ENCODE measurements around the gene ZC3H18.

GRCh38 chr16:88616736-88617135, 46.5 kb downstream of the ZC3H18 start:
- no peak for TF ChIP-seq EZH2 (IDR thresholded peaks at IDR 0.05; ENCODE audit: low read length, missing control alignments)
- TF ChIP-seq, protein P1, sequence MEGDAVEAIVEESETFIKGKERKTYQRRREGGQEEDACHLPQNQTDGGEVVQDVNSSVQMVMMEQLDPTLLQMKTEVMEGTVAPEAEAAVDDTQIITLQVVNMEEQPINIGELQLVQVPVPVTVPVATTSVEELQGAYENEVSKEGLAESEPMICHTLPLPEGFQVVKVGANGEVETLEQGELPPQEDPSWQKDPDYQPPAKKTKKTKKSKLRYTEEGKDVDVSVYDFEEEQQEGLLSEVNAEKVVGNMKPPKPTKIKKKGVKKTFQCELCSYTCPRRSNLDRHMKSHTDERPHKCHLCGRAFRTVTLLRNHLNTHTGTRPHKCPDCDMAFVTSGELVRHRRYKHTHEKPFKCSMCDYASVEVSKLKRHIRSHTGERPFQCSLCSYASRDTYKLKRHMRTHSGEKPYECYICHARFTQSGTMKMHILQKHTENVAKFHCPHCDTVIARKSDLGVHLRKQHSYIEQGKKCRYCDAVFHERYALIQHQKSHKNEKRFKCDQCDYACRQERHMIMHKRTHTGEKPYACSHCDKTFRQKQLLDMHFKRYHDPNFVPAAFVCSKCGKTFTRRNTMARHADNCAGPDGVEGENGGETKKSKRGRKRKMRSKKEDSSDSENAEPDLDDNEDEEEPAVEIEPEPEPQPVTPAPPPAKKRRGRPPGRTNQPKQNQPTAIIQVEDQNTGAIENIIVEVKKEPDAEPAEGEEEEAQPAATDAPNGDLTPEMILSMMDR (conservative IDR thresholded peaks at IDR 0.05 in 1 of 2, IDR thresholded peaks at IDR 0.05 in 1 of 2; ENCODE audit: low read depth in 1 of 2, low read length in 2 of 2), result no peak
